NCI-H2227 (cell line): ENCODE data around the gene STMND1.

Experiments
- DNase-seq: peaks from one replicate; lab custom pipeline; 2025; ENCODE audit not compliant: unreplicated experiment; lab: John Stamatoyannopoulos, UW

The STMND1 gene

GRCh38 chr6:17097982-17098381 is 3.9 kb upstream of the STMND1 start:
- DNase-seq: no peak

- DNase-seq: no peak
These were observed 3.3 kb upstream of the STMND1 start for GRCh38 chr6:17098538-17098937.

GRCh38 chr6:17099401-17100059 is 2.3 kb upstream of the STMND1 start:
- DNase-seq: no peak

- DNase-seq: no peak
These were observed 1.0 kb upstream of the STMND1 start for GRCh38 chr6:17100806-17101205.

- DNase-seq: no peak
These were observed 514 bp downstream of the STMND1 start for GRCh38 chr6:17102258-17102870.

GRCh38 chr6:17103715-17104114 is 1.9 kb downstream of the STMND1 start:
- no peak for DNase-seq

- no peak for DNase-seq
These were observed 6.0 kb downstream of the STMND1 start for GRCh38 chr6:17107863-17108262.

GRCh38 chr6:17115251-17116116 is 13.6 kb downstream of the STMND1 start:
- no peak for DNase-seq

GRCh38 chr6:17116117-17116440 is 14.2 kb downstream of the STMND1 start:
- no peak for DNase-seq

GRCh38 chr6:17120019-17120418 is 18.2 kb downstream of the STMND1 start:
- no peak for DNase-seq

- DNase-seq: no peak
These were observed 23.6 kb downstream of the STMND1 start for GRCh38 chr6:17125407-17125806.

- DNase-seq: no peak
These were observed 28.9 kb downstream of the STMND1 start for GRCh38 chr6:17130786-17131185.

GRCh38 chr6:17132967-17133366 is 31.1 kb downstream of the STMND1 start:
- DNase-seq: no peak

GRCh38 chr6:17138033-17138432 is 36.2 kb downstream of the STMND1 start:
- DNase-seq: no peak

GRCh38 chr6:17144016-17144415 is 42.2 kb downstream of the STMND1 start:
- no peak for DNase-seq

GRCh38 chr6:17149571-17149970 is 47.7 kb downstream of the STMND1 start:
- DNase-seq: no peak

- no peak for DNase-seq
These were observed 48.2 kb downstream of the STMND1 start for GRCh38 chr6:17150096-17150495.

GRCh38 chr6:17151888-17152287 is 50.0 kb downstream of the STMND1 start:
- no peak for DNase-seq

GRCh38 chr6:17152703-17153102 is 50.9 kb downstream of the STMND1 start:
- DNase-seq: no peak

- peak; percentile 62 for DNase-seq
These were observed 54.5 kb downstream of the STMND1 start for GRCh38 chr6:17156112-17156921.

GRCh38 chr6:17156966-17157365 is 55.1 kb downstream of the STMND1 start:
- no peak for DNase-seq
